Cardiac septum (tissue), 1 donor: Measurements from ENCODE around the gene ATP2A2. TPM values are rescaled to one million over a fixed set of nuclear protein-coding genes. Genes with fewer than 3 reads are reported as not detected.
A peak's percentile ranks its signal among the peaks of the same experiment; 100 is the strongest.

Source experiments
- DNase-seq: peaks from one replicate; pipeline ENCODE4 v3.0.0-alpha.2; 2020; ENCODE audit warnings: low spot score
- intact Hi-C: fragments of 100-400 bp; cut with DNase I; formaldehyde crosslinking; loops from one replicate; pipeline ENCODE4 v1.14.0; 2022
- long read RNA-seq: library from polyadenylated mRNA; unstranded; transcript quantifications from one replicate; pipeline ENCODE4 v2.0.0, GENCODE V29; 2021
- total RNA-seq: library from RNA; stranded (reverse); fragmentation: NEBNext Ultra II Directional; extraction: Animal tissue kit (Norgen Biotek cat#: 25700); gene quantifications from one replicate; pipeline ENCODE4 v1.2.1, GENCODE V29; 2021
- donor health status: DM: no; HTN: no; CAD: no.

Gene ATP2A2
- 918 TPM for total RNA-seq
- long read RNA-seq, partial matches to known transcripts = 330 of 390 reads
- long read RNA-seq, other reads (novel, unspliced or antisense) = 60 of 390 reads

DNA sequence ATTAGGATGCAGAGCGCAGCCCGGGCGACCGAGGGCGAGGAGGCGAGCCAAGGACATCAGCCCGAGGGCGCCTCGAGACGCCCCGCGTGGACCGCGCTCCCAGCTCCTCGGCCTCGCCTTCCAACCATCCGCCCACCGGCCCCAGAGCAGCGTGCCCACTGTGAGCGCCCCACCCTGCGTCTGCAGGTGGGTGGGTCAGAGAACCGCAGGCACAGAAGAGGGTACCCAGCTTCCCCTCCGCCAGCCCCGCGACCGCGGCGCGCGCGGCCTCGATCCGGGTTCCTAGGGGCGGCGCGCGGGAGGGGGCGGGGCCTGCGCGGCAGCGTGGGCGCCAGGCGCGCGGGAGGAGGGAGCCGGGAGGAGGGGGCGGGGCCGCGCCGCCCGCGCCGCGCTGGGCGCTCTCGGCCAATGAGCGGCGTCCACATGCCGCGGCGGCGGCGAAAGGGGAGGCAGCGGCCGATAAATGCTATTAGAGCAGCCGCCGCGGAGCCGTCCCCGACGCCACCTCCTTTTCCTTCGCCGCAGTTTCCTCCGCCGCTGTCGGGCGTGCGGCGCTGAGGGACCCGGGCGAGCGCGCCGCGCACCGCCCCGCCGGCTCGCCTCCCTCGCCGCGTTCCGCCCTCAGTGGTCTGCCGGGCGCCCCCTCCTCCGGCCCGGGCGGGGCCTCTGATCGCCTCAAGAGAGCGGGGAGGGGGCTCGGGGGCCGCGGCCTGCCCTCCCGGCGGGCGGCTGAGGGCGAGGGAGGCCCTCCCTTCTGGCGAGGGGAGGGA is at the start of gene ATP2A2:
ATP2A2 (plus strand) TSS at position 469 of the 770 bp plus-strand sequence. CDS start 543 bp downstream, outside the sequence.
- peak; percentile 94 for DNase-seq
- intact Hi-C loops = loop anchor here (5.0 kb wide), 4 partner anchors 34 to 179 kb away; no protein-coding TSS in a partner anchor

DNA sequence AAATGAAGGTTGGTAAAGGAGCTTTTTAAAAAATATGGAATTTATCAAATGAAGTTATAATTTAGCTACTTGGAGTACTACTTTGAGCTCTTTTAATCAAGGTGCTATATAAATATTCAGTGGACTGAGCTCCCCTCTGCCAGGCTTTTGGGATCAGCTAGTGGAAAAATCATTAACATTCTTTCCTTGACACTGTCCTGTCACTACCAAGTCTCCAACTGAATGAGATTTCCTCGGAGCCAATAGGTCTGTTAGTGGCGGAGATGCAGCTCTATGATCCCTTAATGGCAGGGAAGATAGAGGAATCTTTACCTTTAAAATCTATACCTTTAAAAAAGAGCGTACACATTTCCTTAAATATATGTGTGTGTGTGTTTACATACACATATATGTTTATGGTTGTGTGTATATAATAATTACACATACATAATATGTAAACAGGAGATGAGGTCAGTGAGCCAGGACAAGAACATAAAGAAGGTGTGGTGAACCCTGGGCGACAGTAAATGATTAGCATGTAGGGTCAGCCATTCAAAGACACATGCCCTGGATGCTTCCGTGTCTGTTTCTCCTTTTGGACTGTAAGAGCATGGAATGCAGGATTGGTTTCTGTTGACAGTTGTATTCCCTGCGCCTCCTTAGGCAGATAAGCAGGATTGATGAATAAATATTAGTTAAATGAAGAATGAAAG is 47.7 kb upstream of the ATP2A2 start:
- no peak for DNase-seq
- intact Hi-C loops = no loop called here

DNA sequence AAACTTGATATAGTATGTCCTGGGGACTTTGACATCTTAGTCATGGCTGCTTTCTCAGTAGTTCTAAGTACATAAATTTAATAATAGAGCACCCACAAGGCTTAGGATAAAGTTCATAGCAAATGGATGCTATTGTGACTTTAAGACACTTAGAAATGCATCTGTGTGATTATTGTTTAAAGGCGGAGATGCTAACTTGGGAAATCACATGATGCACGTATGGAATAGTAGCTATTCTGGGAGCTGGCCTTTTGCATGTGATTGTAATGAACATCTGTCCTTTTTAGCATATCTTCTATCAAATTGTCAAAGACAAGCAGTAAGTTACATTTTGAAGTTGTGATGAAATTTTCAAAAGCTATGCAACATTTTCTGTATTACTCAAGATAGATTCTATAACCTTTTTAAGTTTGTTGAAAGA is 46.7 kb upstream of the ATP2A2 start:
- intact Hi-C loops = no loop called here
- no peak for DNase-seq

DNA sequence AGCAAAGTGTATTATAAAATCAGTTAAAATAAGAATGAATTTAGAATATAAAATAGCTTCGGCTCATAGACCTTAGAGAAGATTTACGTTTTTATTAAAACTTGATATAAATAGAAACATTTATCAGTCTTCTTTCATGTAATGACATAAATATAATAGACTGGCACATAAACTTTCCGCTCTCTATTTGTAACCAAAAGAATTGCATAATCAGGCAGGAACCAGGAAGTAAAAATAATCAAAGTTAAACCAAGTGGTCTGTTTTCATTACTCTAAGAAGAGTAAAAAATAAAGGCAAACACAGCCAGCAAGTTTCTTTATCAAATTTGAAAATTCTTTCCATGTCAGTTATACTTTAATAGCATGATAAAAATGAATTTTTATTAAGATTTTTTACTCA is 46.3 kb upstream of the ATP2A2 start:
- intact Hi-C loops = no loop called here
- DNase-seq = no peak

DNA sequence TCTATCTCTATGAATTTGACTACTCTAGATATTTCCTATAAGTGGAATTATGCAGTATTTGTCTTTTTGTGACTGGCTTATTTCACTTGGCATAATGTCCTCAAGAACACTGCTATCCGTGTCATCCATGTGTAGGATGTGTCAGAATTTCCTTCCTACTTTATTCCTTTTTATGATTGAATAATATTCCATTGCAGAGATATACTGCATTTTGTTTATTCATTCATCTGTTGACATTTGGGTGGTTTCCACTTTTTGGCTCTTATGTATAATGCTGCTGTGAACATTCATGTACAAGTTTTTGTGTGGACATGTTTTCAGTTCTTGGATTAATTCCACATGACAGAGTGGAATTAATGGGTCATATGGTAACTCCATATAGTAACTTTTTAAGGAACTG is 45.7 kb upstream of the ATP2A2 start:
- intact Hi-C loops = no loop called here
- DNase-seq = no peak

DNA sequence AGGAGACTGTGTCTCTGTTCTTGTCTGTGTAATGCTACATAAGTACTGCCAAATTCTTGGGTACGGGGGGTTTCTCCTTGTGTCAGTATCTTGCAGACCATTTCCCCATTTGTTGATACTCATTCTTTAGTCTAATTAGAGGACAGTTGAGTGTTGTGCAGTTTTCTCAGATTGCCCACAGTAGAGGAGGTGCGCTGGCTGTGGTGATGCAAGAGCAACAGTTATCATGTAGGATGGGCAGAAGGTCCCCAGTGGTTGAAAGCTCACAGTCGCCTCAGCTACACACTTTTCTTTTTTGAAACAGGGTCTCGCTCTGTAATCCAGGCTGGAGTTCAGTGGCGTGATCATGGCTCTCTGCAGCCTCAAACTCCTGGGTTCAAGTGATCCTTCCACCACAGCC is 37.8 kb upstream of the ATP2A2 start:
- intact Hi-C loops = loop anchor here (10.0 kb wide), 1 partner anchor 138 kb away; no protein-coding TSS in a partner anchor
- DNase-seq = no peak

DNA sequence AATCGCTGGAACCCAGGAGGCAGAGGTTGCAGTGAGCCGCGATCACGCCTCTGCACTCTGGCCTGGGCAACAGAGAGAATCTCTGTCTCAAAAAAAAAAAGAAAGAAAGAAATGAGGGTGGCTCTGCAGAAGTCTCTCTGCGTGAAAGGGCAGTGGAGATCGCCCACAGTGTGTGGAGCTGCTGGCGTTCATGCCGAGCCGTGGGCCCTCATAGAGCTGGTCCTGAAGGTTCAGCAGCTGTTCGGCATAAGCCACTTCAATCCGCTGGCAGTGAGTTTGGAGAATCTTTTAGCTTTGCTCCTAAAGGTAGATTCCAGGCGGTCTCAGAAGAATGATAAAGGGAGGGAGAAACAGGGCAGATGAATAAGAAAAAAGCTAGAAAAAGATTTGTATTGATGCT is 36.7 kb upstream of the ATP2A2 start:
- intact Hi-C loops = loop anchor here (10.0 kb wide), 1 partner anchor 140 kb away; no protein-coding TSS in a partner anchor
- no peak for DNase-seq

DNA sequence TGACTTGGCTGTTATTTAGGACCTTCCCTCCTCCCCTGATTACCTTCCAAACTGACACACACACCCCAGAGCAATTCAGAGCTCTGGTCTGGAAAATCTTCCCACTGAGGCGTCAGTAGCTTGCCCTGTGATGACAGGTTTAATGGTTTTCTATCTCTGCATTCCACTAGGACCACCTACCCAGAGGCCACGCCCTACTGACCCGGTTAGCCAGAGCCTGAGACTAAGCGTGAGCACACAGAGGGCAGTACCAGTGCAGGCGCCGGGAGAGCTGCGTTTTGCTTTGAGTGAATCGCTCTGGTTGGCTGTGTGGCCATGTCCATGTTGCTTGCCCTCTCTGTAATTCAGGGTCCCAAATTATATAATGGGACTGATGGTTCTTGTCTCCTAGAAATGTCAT is 36.2 kb upstream of the ATP2A2 start:
- no peak for DNase-seq

DNA sequence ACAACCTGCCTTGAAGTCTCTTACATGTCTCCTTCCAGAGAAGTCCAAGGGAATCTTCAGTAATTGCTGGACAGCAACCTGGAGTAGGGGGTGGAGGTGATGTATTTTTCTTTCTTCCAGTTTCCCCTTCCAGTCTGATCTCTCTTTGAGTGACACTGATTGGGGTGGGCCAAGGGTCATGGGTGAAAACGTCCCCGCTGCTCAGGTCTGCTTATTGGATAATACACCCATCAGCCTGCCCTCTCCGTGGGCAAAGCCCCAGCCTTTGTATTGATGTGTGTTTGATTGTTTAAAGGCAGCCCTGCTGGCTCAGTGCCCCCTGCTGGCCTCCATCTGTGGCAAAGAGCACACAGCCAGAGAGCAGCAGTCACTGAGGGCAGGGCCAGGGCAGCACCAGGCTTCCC is 35.7 kb upstream of the ATP2A2 start:
- intact Hi-C loops = loop anchor here (5.0 to 10.0 kb wide), 2 partner anchors 37 to 141 kb away; partner anchors contain the start of gene ATP2A2
- no peak for DNase-seq

More for the DNA sequence above, 36.2 kb upstream of the ATP2A2 start:
- intact Hi-C loops = loop anchor here (5.0 to 10.0 kb wide), 2 partner anchors 37 to 140 kb away; partner anchors contain the start of gene ATP2A2

DNA sequence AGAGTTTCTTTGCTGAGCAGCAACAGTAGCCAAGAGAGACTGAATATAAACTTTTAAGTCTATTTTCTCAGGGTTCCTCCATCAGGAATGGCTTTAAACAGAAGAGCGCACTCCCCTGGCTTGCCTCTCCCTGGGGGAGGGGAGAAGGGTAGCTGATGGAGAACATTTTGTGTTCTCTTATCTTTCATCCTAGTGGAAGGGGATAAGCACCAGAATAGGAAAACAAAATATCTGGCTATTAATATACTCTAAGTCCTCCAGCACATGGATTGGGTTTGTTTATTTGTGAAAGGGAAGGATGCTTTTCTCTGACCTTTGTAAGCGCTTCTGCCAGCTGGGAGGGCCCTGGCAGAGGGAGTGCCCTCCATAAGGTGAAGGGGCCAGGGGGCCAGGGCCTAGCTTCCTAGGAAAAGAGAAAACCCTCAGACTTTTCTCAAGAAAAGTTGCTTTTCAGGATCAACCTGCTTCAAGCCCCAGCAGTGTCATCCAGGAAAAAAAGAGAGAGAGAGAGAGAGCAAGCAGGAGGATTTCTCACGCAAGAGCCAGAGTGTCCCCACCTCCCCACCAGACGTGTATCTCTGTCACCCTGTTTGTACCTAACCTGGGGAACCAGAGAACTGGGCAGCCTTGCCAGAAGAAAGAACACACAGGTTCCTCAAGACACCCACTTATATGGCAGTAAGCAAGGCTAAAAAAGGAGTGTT is 34.3 kb upstream of the ATP2A2 start:
- no peak for DNase-seq
- intact Hi-C loops = loop anchor here (2.0 to 10.0 kb wide), 3 partner anchors 18 to 142 kb away; partner anchors contain the start of gene ATP2A2

DNA sequence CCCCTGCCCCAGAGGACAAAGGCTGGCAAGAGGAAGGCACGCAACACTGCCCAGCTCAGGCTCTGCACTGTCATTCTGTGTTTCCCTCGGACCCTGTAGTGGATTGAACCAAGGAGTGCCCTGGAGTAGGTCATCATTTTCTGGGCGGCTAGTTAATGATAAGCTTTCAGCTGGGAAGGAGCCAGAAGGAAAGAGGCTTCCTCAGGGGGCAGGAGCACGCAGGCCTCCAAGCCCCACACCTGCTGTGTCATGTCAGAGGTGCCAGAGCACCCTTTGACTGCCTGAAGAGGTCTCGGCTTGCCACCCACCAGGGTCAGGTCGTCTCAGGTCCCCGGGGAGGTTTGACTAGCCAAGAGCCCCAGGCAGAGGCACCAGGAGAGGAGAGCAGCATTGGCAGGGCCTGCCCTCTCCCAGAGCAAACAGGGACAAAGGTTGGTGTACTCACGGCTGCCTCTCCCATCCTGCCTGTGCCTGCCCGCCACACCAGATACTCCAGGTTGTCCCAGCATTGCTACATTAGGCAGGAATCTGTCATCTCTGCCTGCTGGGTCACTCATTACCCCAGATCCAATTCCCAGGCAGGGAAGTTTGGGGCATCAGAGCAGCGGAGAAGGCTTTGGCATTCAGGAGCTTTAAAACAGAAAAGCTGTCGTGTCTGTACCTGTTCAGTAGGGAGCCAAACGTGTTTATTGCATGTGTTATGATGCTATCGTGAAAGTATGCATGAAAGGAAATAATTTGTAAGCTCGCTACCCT is 33.5 kb upstream of the ATP2A2 start:
- DNase-seq = no peak
- intact Hi-C loops = loop anchor here (2.0 to 10.0 kb wide), 3 partner anchors 19 to 143 kb away; partner anchors contain the start of gene ATP2A2

DNA sequence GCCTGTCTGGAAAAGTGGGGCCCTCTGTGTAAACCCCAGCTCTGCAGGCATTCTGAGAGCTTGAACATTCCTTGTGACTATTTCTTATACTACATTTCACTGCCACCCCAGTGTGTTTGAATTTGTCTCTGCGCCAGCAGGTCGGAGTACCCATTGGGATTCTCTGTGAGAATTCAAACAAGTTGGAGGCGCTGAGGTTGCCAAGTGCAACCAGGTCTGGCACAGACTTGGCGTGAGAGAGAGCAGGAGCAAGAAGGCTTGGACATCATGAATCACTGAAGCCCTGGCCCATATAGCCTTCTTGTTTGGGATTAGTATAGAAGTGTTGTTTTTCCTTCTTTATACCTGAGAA is 33.0 kb upstream of the ATP2A2 start:
- DNase-seq = no peak
- intact Hi-C loops = loop anchor here (5.0 to 10.0 kb wide), 2 partner anchors 34 to 143 kb away; partner anchors contain the start of gene ATP2A2

DNA sequence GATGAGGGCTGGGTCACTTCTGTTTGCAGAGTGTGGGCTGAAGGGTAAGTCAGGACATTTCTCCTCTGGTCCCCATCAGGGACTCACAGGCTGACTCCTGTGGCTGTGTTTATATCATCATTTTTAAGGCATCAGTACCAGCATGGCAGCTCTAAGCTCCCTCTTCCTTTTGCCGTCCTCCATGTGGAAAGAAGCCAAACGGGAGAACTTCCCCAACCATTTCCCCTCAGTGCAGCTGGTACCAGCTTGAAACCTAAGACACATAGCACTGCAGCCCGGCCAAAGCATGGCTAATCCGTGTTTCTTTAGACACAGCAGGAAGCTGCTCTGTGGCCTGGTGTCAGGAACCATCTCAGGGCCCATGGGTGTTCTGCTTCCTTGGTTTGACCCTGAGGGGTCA is 31.9 kb upstream of the ATP2A2 start:
- DNase-seq = no peak
- intact Hi-C loops = loop anchor here (5.0 to 10.0 kb wide), 2 partner anchors 33 to 144 kb away; partner anchors contain the start of gene ATP2A2

DNA sequence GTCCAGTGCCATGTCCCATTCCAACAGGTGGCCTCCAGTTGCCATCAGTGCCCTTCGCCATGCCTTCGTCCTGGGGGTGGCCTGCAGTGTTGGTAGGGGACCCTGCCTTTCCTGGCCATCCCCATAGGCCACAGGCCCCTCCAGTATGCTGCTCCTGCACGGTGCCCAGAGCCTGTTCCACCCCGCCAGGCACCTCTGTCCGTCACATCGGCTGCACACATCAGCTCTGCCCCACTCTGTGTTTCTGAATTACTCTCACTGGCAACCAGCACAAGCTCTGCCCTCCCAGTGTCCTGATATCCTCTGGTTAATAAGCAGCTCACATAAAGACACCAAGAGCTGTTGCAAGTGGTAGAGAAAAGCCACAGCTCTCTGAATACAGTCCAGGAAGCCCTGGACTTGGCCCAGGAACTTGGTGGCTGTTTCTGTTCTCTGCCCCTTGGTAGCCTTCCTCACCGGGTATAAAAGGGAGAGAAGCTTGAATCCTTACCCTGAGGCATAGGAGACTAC is 31.3 kb upstream of the ATP2A2 start:
- intact Hi-C loops = loop anchor here (5.0 to 10.0 kb wide), 2 partner anchors 33 to 145 kb away; partner anchors contain the start of gene ATP2A2
- DNase-seq = no peak

DNA sequence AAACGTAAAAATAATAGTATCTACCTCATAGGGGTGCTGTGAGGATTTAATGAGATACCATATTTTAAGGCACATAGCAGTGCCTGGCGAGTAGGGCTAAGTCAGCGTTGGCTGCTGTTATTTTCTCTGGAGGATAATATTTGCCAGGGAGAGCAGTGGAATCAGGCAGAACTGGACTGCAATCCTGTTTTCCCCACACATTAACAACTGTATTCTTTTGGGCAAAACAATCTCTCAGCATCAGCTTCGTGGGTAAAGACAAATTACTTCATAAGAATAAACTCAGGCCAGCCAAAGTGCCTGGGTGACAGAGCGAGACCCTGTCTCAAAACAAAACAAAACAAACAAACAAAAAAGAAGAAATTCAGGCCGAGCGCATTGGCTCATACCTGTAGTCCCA is 29.7 kb upstream of the ATP2A2 start:
- intact Hi-C loops = no loop called here
- no peak for DNase-seq

DNA sequence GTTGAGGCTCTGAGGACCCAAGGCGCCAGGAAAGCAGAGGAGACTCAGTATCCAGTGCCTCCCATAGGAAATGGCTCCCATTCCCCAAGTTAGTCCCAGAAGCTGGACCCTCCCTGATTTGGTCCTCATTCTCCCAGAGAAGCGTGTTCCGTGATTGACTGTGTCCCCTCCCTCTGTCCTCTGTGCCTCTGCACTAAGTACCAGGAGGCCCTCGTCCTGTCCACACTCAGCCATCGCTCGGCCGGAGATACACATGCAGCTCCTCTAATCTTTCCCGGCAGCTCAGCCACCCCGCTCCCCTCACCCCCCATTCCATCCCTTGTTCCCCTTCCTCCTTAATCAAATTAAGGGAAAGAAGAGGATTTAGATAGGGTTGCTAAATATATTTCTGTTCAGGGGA is 28.3 kb upstream of the ATP2A2 start:
- DNase-seq = no peak
- intact Hi-C loops = no loop called here

DNA sequence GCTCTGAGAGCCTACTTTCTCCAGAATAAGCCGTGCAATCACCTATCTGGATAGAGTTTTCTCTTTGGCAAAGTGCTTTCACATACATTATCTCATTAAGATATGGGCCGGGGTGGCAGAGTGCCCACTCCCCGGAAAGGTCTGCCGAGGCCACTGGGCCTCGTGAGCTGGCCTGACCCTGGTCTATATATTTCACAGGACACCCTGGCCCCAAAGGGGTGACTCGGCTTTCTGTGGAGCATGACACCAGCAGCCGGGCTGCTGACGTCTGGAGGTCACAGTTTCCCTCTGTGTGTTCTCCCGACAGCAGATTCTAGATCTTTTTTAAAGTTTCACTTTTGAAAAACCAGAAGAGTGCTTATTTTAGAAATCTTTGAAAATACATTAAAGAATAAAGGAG is 27.9 kb upstream of the ATP2A2 start:
- DNase-seq = peak; percentile 84
- intact Hi-C loops = no loop called here

DNA sequence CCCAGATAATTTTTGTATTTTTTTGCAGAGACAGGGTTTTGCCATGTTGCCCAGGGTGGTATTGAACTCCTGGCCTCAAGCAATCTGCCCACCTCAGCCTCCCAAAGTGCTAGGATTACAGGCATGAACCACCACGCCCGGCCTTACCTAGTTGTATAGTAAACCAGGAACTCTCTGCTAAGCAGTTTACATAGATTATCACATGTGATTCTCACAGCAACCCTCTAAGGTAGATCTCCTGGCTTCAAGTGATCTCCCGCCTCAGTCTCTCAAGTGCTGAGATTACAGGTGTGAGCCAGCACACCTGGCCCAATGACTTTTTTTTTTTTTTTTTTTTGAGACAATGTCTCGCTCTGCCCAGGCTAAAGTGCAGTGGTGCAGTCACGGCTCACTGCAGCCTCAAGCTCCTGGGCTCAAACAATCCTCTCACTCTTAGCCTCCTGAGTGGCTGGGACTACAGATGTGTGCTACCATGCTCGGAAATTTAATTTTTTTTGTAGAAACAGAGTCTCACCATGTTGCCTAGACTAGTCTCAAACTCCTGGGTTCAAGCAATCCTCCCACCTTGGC is 26.0 kb upstream of the ATP2A2 start:
- DNase-seq = no peak
- intact Hi-C loops = no loop called here
